ENCODE results near the gene STARD3NL.

GRCh38 chr7:38235606-38236005 lies 57.6 kb downstream of the STARD3NL start:
- TF ChIP-seq POLR2A (IDR thresholded peaks at IDR 0.05; ENCODE audit: low read depth, low read length) (no peak), TAF1 (IDR thresholded peaks at IDR 0.05; ENCODE audit: borderline replicate concordance, low read depth, low read length) (no peak)

All from GM12892 (cell line).